NB4 (cell line): ENCODE results near the gene PPP1R12B.
"Not testable (repeated sequence)": the region's sequence is repeated elsewhere in the genome, so short reads cannot be mapped to it uniquely, and the experiment has no call there.

Source experiments
- DNase-seq: peaks from one replicate; pipeline ENCODE4 v3.0.0; 2010; ENCODE audit warnings: low read depth
- H3K4me3 ChIP-seq: one replicate; pipeline ENCODE4 v1.5.1; 2011; ENCODE audit warnings: mild to moderate bottlenecking, low read depth, low read length, moderate library complexity
- MYC ChIP-seq: IDR thresholded peaks from 2 replicates; pipeline ENCODE4 v1.6.1; 2011; ENCODE audit warnings: low read depth, low read length
- POLR2A ChIP-seq: IDR thresholded peaks from 2 replicates; pipeline ENCODE4 v1.6.1; 2011; ENCODE audit warnings: mild to moderate bottlenecking; ENCODE audit not compliant: insufficient read length; ENCODE audit errors: extremely low read depth
- TF ChIP-seq, protein P1 (sequence below): IDR thresholded peaks from one replicate; pipeline ENCODE4 v1.5.1; 2012; ENCODE audit warnings: low read depth, low read length
- TF ChIP-seq, protein P2 (sequence below): IDR thresholded peaks from 2 replicates; pipeline ENCODE4 v1.6.1; 2011; ENCODE audit warnings: low read depth, low read length

The PPP1R12B gene

DNA sequence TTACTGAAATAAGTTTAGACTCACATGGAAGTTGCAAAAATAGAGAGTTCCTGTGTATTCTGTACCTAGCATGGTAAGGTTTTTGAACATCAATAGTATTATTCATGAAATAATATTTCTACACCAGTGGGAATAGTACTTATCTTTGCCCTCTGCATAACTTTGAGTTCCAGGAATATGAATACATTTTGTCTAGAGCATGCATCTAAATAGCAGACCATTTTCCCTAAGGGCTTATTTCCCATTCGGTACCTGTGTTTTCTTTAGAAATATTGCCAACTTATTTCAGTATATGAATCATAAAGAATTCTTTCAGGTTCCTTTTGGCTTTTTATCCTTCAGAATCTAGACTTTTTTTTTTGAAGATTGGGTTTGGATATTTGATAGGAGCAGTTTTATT, 81.6 kb downstream of the PPP1R12B start:
- not testable (repeated sequence) for H3K4me3 ChIP-seq, DNase-seq

DNA sequence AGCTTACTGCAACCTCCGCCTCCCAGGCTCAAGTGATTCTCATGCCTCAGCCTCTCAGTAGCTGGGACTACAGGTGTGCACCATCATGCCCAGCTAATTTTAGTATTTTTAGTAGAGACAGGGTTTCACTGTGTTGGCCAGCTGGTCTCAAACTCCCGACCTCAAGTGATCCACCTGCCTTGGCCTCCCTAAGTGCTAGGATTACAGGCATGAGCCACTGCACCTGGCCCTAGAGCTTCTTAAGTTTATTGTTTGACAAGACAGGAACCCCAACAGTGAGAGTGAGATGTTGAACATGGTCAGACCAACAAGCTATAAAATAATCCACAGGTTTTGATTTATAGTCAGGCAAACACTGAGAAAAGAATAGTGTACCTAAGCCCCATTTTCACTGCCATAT, 83.8 kb downstream of the PPP1R12B start:
- H3K4me3 ChIP-seq, DNase-seq: not testable (repeated sequence)

DNA sequence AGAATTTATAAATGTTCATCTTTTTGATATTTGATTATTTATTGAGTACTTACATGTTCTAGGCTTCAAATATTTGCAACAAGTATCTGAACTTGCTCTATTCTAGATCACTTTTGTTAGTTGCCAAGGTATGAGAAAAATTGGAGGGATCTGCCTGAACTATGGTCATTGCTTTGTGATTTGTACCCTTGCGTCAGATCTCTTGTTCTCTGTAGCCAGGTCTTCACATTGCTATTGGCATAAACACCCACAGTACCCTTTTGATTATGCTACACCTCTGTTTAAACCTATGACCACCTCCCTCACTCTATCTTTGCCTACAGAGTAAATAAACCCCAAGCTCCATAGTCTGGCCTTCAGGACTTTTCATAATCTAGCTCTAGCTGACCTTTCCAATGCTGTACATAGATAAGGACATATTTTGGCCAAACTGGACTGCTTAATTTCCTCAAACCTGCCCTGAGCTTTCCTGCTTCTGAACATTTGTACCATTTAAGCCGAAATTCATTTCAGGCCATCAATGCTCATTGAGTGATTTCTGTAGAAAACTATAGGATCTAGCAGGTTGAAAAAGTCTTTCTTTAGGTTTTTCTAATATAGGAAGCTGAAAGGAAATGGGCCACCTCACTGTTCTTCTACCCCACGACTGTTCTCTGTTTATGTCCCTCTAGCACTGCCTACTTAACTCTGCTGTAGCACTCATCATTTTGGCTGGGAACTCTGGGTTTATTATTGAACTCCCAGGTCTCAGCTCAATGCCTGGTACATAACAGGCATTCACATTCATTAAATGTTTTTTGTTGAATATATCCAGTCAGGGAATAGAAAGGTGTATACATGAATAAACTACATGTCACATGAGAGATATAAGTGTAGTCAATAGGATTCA, 84.9 kb downstream of the PPP1R12B start:
- no peak overlapping the region for H3K4me3 ChIP-seq
- TF ChIP-seq, protein P1, sequence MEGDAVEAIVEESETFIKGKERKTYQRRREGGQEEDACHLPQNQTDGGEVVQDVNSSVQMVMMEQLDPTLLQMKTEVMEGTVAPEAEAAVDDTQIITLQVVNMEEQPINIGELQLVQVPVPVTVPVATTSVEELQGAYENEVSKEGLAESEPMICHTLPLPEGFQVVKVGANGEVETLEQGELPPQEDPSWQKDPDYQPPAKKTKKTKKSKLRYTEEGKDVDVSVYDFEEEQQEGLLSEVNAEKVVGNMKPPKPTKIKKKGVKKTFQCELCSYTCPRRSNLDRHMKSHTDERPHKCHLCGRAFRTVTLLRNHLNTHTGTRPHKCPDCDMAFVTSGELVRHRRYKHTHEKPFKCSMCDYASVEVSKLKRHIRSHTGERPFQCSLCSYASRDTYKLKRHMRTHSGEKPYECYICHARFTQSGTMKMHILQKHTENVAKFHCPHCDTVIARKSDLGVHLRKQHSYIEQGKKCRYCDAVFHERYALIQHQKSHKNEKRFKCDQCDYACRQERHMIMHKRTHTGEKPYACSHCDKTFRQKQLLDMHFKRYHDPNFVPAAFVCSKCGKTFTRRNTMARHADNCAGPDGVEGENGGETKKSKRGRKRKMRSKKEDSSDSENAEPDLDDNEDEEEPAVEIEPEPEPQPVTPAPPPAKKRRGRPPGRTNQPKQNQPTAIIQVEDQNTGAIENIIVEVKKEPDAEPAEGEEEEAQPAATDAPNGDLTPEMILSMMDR = no peak
- no peak for TF ChIP-seq POLR2A
- no peak for TF ChIP-seq MYC
- TF ChIP-seq, protein P2, sequence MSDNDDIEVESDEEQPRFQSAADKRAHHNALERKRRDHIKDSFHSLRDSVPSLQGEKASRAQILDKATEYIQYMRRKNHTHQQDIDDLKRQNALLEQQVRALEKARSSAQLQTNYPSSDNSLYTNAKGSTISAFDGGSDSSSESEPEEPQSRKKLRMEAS = no peak
- no peak for DNase-seq

DNA sequence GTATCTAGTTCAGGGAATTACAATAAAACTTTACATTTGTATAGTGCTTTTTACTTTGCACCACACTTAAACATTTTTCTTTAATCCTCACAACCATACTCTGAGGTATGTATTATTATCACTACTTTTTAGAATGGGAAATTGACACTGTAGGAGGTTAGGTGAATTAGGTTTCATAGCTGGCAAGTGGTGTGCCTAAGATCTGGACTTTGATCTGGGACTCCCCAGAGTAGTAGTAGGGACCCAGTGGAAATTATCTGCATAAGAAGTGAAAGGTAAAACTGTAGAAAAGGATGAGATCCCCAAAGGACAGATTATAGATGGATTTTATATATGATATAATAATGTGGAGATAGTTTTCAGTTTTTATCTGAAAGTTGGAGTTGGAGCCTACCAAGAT, 85.6 kb downstream of the PPP1R12B start:
- TF ChIP-seq, protein P2 = no peak
- TF ChIP-seq MYC (no peak), POLR2A (no peak)
- TF ChIP-seq, protein P1 = no peak
- no peak for DNase-seq

DNA sequence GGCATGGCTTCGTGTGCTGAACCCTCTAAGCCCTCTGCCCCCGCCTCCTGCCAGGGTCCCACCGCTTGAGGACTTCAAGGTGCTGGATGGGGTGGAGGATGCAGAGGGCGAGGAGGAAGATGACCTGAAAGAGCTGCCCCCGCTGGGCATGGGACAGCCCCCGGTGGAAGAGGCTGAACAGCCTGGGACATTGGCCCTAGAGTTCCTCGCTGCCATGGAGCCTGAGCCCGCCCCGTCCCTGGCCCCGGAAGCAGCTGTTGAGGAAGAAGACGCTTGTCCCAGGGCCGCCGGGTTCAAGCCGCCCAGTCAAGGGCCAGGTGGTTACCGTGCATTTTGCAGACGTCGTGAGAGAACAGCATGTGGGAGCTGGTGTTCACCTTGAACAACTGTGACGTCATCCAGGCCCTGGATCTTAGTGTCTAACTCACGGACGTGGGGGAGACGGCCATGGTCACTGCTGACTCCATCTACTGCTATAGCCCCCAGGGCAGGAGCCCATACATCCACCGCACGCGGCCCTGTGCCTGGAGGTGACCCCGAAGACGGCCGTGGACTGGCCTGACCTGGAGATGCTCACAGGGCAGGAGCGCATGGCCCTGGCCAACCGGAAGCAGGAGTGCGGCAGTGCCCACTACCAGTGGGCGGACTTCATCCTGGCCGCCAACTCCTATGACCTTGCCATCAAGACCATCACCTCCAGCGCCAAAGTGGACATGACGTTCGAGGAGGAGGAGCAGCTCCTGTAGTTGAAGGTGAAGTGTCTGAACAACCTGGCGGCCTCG, 90.1 kb downstream of the PPP1R12B start:
- TF ChIP-seq, protein P1 = no peak
- TF ChIP-seq POLR2A = no peak
- TF ChIP-seq MYC = no peak
- TF ChIP-seq, protein P2 = no peak
- H3K4me3 ChIP-seq = no peak overlapping the region
- DNase-seq = no peak

More for the DNA sequence above, 85.6 kb downstream of the PPP1R12B start:
- H3K4me3 ChIP-seq = no peak overlapping the region

DNA sequence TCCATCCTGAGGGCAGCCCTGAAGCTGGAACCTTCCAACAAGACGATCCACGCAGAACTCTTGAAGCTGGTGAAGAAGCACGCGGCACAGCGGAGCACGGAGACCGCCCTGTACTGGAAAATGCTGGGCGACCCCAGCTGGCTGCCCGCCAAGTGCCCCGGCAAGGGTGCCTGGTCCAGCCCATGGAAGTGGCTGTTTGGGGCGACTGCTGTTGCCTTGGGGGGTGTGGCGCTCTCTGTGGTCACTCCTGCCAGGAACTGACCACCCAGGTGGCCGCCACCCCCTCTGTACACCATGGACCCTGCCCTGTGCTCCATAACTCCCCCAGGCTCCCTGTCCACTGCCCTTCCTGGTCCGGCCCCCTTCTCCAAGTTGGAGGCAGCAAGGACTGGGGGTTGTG, 90.8 kb downstream of the PPP1R12B start:
- no peak for DNase-seq
- TF ChIP-seq POLR2A = no peak
- TF ChIP-seq, protein P1 = no peak
- no peak for TF ChIP-seq MYC
- TF ChIP-seq, protein P2 = no peak
- H3K4me3 ChIP-seq = no peak overlapping the region

DNA sequence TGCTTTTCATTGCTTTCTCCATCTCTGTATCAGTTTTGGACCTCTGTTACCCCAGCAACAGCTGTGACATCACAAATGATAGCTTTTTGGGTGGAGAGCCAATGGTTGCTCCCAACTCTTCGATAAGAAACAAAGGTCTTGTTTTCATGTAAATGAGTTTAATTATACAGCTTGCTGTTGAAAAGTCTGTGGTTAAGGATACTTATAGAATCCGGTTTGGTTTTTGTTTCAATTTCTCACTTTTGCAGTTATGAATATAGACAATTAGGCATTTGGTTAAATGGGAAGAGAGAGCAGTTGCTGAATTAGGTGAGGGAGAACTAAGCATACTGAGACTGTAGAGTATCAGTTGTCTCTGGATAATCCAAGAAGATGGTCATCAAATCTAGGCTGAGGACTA, 99.6 kb downstream of the PPP1R12B start:
- H3K4me3 ChIP-seq, DNase-seq: not testable (repeated sequence)

DNA sequence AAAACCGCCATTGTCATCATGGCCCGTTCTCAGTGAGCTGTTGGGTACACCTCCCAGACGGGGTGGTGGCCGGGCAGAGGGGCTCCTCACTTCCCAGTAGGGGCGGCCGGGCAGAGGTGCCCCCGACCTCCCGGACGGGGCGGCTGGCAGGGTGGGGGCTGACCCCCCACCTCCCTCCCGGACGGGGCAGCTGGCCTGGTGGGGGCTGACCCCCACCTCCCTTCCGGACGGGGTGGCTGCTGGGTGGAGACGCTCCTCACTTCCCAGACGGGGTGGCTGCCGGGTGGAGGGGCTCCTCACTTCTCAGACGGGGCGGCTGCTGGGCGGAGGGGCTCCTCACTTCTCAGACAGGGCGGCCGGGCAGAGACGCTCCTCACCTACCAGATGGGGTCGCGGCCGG, 103.1 kb downstream of the PPP1R12B start:
- not testable (repeated sequence) for H3K4me3 ChIP-seq, DNase-seq
